ENCODE data around the gene METRNL. TPM values are rescaled to one million over a fixed set of nuclear protein-coding genes. Genes with fewer than 3 reads are reported as not detected.

The METRNL gene
- total RNA-seq, 1 donor from 2014 or later: 79.9 TPM

- Histone ChIP-seq H3K27ac (peak overlapping the region; percentile 87), H3K36me3 (no peaks in the 10 kb centered on the region), H3K4me3 (peak overlapping the region; percentile 77), H3K27me3 (no peaks in the 10 kb centered on the region), H3K9me3 (no peaks in the 10 kb centered on the region), H3K4me1 (peaks cover 14% of the 10 kb centered on the region)
- DNase-seq (no peak), ATAC-seq (peak; percentile 18)
- intact Hi-C loops (cut with DNase I): no loop called here
- no peak for TF ChIP-seq CTCF (IDR thresholded peaks at IDR 0.05)
Observed at GRCh38 chr17:83050651-83051395, 28.6 kb upstream of the METRNL start.

DNA sequence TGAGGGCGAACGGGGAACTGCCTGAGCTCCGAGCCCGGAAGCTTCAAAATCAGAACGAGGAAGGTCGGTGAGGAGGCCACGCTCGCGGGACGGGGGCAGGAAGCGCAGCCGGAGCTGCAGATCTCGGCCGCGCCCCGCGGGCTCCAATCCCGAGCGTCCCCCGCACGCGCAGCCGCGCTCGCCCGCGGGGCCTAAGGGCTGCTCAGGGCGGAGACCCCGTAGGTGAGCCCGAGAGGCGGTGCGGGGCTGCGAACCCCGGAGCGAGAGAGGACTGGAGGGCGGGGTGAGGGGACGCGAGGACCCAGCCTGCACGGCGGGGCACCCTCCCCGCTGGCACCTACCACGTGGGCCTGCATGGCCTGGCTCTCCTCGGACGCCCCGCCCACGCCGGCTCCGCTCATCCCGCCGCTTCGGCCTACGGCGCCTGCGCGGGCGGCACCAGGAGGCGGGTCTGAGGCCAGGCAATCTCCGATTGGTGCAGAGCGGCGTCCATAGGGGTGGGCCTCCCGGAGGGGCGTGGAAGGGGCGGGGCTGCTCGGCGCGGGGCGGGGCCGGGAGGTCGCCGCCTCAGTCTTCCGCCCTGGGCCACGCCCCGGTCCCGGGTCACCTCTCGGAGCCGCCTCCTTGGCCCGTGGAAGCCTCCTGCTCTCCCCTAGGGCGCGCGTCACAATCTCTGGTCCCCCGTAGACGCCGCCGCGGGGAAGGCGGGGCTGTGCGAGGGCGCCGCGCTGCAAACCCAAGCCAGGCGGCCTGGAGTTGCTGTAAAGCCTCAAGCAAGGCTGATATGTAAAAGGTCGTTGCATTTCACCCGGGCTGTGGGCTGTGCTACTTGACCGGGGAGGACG is 27.8 kb upstream of the METRNL start:
- peak; percentile 95 for ATAC-seq

DNA sequence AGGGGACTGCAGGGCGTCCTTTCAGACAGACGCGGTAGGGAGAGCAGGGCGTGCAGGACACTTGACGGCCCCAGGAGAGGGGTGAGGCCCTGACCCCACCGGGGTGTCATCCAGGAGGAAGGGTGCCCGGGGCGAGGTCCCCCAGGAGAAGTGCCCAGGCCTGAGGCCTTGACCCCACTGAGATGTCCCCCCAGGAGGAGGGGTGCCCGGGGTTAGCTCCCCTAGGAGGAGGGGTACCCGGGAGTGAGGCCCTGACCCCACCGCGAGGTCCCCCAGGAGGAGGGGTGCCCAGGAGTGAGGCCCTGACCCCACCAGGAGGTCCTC is 27.2 kb upstream of the METRNL start:
- H3K27ac ChIP-seq: peak overlapping the region; percentile 90
- H3K9me3 ChIP-seq: no peaks in the 10 kb centered on the region
- peaks cover 14% of the 10 kb centered on the region for H3K4me1 ChIP-seq
- H3K4me3 ChIP-seq: peak overlapping the region; percentile 77
- intact Hi-C loops (cut with DNase I): no loop called here
- DNase-seq (no peak), ATAC-seq (no peak)
- no peak for TF ChIP-seq CTCF (IDR thresholded peaks at IDR 0.05)
- H3K27me3 ChIP-seq: no peaks in the 10 kb centered on the region
- H3K36me3 ChIP-seq: no peaks in the 10 kb centered on the region

More for the DNA sequence above, 27.8 kb upstream of the METRNL start:
- intact Hi-C loops (cut with DNase I): no loop called here
- peaks cover 14% of the 10 kb centered on the region for H3K4me1 ChIP-seq
- no peaks in the 10 kb centered on the region for H3K36me3 ChIP-seq
- no peak for TF ChIP-seq CTCF (IDR thresholded peaks at IDR 0.05)
- H3K27ac ChIP-seq: peak overlapping the region; percentile 90
- peak; percentile 98 for DNase-seq
- peak overlapping the region; percentile 77 for H3K4me3 ChIP-seq
- no peaks in the 10 kb centered on the region for H3K9me3 ChIP-seq
- H3K27me3 ChIP-seq: no peaks in the 10 kb centered on the region

DNA sequence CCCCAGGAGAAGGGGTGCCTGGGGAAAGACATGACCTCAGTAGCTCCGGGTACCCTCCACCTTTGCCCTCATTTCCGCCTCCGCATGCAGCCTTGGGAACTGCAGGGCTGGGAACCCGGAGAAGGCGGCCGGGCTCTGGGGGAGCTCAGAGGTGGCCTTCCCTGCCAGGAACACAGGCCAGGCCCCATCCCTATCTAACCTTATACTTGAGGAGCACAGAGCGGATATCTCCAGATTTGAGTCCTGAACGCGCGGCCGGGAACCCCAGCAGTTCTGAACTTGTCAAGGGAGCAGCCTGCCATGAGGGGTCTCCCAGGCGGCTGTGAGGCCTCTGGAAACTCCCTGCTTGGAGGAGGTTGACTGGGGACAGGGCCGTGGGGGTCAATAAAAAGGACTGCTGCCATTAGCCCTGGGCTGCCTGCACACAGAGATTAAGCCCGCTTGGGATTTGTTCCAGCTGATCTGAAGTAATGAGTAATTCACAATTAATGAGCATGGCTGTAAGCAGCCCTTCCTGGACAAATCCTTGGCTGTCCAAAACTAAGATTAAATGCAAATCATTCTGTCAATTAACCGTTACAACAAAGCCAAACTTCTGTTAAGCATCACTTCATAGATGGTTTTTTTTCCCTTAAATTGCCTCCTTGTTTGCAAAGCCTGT is 26.3 kb upstream of the METRNL start:
- no peak for ATAC-seq
- DNase-seq: peak; percentile 67
- Histone ChIP-seq H3K4me3 (no peak overlapping the region), H3K9me3 (no peaks in the 10 kb centered on the region), H3K36me3 (no peaks in the 10 kb centered on the region), H3K27me3 (no peaks in the 10 kb centered on the region), H3K27ac (peak overlapping the region; percentile 14), H3K4me1 (peaks cover 14% of the 10 kb centered on the region)
- TF ChIP-seq CTCF (IDR thresholded peaks at IDR 0.05): no peak
- intact Hi-C loops (cut with DNase I): no loop called here

GRCh38 chr17:83053739-83054451 is 25.5 kb upstream of the METRNL start:
- Histone ChIP-seq H3K4me3 (no peak overlapping the region), H3K4me1 (peaks cover 14% of the 10 kb centered on the region), H3K36me3 (no peaks in the 10 kb centered on the region), H3K27me3 (no peaks in the 10 kb centered on the region), H3K9me3 (no peaks in the 10 kb centered on the region), H3K27ac (peak overlapping the region; percentile 14)
- peak; percentile 78 for DNase-seq
- no peak for TF ChIP-seq CTCF (IDR thresholded peaks at IDR 0.05)
- peak; percentile 8 for ATAC-seq
- intact Hi-C loops (cut with DNase I): no loop called here

All from upper lobe of right lung (tissue), 1 donor.